Activated T-helper 9 cell treated with anti-CD3 and anti-CD28 coated beads, Interleukin-2, amount 50 U/mL, for 16 hours (primary cell): ENCODE data around the gene CAMK2N1.
"Not testable (repeated sequence)": the region's sequence is repeated elsewhere in the genome, so short reads cannot be mapped to it uniquely, and the experiment has no call there.

Experiments used
- DNase-seq: peaks from one replicate; pipeline ENCODE4 v3.0.0-alpha.2; 2020; ENCODE audit warnings: low read depth

Gene CAMK2N1

GRCh38 chr1:20485527-20486456 lies at the start of gene CAMK2N1:
CAMK2N1 (minus strand) TSS chr1:20486210; CDS start chr1:20485379, 831 bp downstream.
- DNase-seq: peak; percentile 46

DNA sequence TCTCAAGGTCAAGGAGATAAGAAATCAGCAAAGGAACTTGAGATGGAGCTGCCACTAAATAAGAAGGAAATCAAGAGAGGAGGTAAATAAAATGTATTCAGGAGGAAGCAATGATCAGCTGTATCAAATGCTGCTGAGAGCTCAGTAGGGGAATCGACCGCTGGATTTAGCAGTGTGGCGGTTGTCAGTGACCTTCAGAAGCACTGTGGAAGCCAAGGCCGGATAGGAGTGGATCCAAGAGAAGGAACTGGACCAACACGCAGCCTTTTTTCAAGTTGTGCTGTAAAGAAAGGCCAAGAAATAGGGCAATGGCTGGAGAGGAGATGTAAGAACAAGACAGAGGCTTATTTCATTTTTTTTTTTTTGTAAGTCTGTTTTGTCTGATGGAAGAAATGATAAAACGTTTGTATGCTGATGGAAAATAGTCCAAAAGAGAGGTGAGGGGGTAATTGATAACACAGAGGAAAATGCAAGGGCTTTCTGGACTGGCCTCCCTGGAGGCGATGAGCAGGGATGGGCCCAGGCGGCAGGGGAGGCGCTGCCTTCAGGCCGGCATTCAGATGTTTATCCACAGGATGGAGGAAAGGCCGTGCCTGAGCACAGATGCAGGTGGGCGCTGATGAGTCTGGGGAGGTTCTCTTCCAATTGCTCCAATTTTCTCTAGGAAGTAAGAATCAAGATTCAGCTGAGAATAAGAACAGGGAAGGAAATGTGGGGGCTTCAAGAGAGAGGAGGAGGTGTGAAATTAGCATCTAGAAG lies 48.8 kb upstream of the CAMK2N1 start:
- no peak for DNase-seq

GRCh38 chr1:20533635-20534034 lies 47.6 kb upstream of the CAMK2N1 start:
- no peak for DNase-seq

GRCh38 chr1:20530901-20531300 lies 44.9 kb upstream of the CAMK2N1 start:
- no peak for DNase-seq

DNA sequence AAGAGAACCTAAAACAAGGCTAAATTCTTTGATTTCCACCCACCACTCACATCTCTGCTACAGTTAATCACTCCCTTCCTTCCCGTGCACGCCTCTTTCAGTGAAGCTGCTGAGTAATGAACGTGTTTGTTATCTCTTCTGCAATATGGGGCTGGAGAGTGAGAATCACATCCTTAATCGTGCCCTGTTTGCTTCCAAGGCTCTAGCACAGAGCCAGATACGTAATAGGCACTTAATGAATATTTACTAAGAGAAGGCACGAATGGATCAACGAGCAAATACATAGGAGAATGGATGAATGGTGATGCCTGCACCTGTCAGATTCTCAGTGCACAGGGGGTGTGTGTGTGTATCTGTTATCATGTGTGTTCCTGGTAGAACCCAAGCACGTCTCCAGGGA lies 44.3 kb upstream of the CAMK2N1 start:
- no peak for DNase-seq

DNA sequence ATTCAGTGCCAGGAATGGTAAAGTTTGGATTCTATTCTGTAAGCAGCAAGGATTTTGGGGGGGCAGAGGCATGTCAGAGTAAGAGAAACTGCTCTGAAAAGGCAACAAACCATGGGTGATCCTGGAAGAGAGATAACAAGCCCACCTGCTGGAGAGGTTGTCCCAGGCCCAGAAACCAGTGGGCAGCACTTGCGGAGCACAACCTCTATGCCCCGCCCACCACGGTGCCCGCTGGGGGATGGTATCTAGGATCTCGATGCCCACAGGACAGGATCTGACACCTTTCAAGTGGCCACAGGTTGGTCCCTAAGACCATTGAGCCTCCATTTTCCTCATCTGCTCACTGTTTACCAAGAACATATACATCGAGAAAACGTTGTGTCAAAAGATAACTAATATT lies 42.2 kb upstream of the CAMK2N1 start:
- no peak for DNase-seq

DNA sequence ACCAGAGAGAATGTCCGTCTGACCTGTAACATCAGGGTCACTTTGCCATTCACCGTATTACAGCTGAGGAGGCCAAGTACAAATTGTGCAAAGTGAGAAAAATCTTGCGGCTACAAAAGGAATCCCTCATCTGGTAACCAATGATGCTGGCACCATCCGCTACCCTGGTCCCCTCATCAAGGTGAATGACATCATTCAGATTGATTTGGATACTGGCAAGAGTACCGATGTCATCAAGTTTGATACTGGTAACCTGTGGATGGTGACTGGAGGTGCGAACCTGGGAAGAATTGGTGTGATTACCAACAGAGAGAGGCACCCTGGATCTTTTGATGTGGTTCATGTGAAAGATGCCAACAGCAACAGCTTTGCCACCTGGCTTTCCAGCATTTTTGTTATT lies 40.3 kb upstream of the CAMK2N1 start:
- DNase-seq: no peak

DNA sequence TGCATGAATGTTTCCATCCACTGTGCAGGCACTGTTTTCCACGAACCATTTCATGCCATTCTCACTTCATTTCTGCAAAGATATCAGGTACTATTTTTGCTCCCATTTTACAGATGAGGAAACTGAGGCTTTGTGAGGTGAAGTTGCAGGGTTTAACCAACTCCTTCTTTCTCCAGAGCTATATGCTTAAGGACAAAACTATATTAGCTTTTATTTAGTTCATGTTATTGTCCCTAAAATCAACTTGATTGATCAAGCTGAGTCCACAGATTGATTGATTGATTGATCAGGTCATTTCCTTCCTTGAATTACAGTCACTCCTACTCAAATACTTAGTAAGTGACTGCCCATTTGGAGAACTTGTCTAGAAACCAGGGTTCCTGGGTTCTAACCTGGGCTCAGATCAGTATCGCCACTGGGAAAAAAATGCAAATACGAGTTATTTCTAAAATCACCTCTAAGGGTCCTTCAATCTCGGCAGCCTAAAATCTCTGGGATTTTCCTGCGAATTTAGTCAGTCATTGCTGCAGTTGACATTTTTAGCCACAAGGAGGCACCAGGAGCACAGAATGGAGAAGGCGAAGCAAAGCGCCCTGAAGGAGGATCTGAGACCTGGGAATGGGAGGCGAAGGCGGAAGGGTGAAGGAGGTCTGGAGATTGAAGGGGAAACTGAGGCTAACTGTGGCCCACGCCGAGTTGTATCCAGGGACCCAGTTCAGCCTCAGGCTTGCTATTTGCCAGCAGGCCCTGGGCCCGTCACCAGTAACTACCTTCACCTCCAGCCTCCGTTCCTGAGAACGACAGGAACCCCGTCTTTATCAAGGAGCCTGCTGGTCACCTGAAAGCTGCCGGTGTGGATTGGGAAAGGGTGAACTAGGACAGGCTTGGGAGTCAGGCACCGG lies 36.2 kb upstream of the CAMK2N1 start:
- peak; percentile 19 for DNase-seq

DNA sequence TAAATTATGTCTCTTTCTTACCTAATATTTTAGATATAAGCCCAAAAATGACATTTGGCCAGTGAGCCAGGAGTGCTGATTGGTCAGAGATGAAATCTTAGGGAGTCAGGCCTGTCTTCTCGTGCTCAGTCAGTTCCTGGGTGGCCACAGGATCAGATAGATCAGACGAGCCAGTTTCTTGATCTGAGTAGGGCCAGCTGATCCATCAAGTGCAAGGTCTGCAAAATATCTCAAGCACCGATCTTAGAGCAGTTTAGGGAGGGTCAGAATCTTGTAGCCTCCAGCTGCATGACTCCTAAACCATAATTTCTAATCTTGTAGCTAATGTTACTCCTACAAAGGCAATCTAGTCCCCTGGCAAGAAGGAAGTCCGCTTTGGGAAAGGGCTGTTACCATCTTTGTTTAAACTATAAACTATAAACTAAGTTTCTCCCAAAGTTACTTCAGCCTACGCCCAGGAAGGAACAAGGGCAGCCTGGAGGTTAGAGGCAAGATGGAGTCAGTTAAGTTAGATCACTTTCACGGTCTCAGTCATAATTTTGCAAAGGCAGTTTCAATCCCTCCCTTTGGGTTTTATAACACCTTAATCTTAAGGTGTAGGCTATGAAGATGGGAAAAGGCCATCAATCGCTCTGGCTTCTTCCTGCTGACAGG lies 33.7 kb upstream of the CAMK2N1 start:
- DNase-seq: not testable (repeated sequence)

DNA sequence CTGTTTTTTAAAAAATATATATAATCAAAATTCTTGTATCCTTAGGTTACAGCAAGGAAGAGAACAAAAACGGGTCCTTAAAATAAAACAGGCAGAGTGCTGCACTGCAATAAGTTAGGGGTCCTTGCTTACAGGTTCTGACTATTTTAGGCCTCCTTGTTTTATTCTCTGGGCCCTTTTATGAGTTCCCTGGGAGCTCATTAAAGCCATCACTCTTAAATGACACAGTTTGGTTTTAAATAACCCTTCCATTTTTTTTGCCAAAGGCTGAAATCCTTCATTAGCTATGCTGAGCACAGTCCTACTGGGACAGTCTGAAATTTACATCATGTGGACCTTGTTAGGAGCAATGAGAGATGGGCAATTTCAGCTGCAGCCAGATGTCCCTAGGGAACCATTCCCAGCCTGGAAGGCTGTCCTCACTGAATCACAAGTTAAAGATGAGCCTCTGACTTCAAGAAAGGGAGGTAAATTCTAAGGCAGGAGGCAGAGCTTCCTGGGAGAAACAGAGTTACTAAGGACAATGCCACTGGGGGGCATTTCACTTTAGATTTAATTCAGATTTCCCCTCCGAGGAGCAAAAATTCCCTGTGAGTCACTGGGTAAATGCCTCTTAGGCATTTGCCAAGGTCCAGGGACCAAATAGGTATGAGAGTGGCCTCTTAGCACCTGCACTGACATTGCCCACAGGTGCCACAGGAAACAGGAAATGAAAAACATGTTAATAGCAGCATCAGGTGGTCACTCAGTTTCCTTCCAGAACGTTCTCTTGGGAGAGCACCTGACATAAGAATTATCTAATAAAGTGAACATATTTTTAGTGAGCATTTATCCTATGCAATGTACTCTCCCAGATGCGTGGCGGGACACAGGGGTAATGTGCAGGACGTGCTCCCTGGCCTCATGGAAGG lies 25.8 kb upstream of the CAMK2N1 start:
- DNase-seq: no peak

DNA sequence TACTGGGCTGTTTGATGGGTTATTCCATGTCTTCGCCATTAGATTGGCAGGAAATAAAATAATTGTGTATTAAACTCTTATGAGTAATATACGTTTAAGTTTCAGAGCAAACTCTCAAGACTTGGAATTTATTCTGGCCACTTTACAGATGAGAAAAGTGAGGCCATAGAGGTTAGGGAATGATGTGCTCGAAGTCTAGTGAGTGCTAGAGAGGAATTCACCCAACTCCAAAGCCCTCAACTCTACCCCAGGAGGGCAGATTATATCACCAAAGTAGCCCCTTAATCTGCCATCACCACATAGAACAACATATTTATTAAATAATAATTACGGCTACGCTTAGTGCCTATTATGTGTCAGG lies 22.4 kb upstream of the CAMK2N1 start:
- no peak for DNase-seq

GRCh38 chr1:20507564-20508410 lies 21.8 kb upstream of the CAMK2N1 start, which contains the start of gene MUL1:
MUL1 (minus strand) TSS chr1:20508151; CDS start chr1:20508024, 127 bp downstream.
- peak; percentile 92 for DNase-seq

DNA sequence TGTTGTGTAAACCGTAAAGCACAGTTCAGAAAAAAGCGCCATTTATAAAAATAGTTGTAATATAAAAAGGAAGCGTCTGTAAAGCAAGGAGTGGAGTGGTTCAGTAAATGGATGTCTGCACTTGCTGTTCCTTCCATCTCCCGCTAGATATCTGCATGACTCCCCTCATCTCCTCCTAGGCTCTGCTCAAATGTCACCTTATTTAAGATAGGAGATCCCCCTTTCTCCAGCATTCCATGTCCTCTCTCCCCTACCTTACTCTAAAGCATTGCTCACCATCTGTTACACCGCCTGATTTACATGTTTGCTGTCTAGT lies 21.2 kb upstream of the CAMK2N1 start:
- no peak for DNase-seq

DNA sequence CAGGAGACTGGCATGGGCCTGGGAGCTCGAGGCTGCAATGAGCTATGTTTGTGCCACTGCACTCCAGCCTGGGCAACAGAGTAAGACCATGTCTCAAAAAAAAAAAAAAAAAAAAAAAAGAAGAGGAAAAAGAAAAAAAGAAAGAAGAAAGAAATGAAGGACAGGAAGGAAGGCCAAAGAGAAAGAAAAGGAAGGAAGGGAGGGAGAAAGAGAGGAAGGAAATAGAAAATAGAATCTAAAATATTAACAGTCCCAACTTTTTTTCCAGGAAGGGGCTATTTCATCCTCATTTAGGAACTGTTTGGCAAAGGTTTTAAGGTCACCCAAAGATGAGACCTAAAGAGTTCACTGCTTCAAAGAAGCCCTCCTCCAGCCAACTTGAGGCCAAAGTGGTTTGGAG lies 19.5 kb upstream of the CAMK2N1 start:
- DNase-seq: no peak

GRCh38 chr1:20500716-20501115 lies 14.7 kb upstream of the CAMK2N1 start:
- no peak for DNase-seq

DNA sequence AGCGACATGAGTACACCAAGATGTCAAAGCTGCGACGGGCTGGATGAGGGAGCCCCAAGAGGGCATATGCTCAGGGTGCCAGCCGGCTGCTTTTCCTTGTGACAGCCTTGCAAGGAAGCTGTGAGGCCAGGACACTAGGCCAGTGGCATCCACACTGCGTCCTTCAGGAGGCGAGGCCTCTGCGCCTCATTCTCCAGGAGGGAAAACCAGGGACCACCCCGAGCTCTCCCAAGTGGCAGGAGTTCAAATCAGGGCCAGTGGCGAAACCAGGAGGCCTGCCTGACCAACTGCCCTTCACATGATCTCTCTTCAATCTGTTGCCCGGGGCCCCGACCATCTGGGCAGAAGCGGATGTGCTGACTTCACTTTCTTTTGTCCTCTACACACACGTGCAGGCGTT lies 13.7 kb upstream of the CAMK2N1 start:
- no peak for DNase-seq

GRCh38 chr1:20499105-20499504 lies 13.1 kb upstream of the CAMK2N1 start:
- DNase-seq: no peak

DNA sequence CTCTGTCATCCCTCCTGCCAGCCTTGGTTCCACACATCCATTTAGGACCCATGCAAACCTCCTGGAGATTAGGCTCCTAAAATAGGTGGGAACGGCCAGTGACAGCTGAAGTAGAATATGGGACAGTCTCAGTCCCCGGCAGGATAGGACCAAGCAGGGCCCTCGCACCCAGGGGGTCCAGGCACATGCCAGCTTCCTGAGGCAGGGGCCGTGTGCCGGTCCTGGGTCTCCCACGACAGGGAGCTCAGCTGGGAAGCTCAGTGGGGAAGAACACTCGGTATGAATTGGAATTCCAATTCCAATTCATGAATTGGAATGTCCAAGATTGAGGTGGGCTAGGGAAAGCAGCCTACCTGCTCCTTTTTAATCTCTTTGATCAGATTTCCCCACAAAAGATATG lies 12.1 kb upstream of the CAMK2N1 start:
- no peak for DNase-seq

GRCh38 chr1:20497506-20497905 lies 11.5 kb upstream of the CAMK2N1 start:
- no peak for DNase-seq
